ACC112 (cell line): ENCODE results near the gene NIFK.

Source experiments
- H2AFZ ChIP-seq: fragments of 200-600 bp; sonication (generic); one replicate; pipeline ENCODE4 v1.6.0; 2017; ENCODE audit warnings: antibody characterized with exemption, low read length; ENCODE audit not compliant: unreplicated experiment
- H3K27ac ChIP-seq: fragments of 200-600 bp; sonication (generic); 2 replicates; pipeline ENCODE4 v1.5.1; 2014; ENCODE audit warnings: low read depth, mild to moderate bottlenecking, antibody characterized with exemption, low read length, moderate library complexity
- H3K27me3 ChIP-seq: fragments of 200-600 bp; sonication (generic); 2 replicates; pipeline ENCODE4 v1.6.1; 2014; ENCODE audit warnings: mild to moderate bottlenecking, antibody characterized with exemption, low read length, moderate library complexity, mixed read lengths; ENCODE audit not compliant: insufficient read depth
- H3K36me3 ChIP-seq: fragments of 200-600 bp; sonication (generic); 2 replicates; pipeline ENCODE4 v1.6.1; 2016; ENCODE audit warnings: mild to moderate bottlenecking, antibody characterized with exemption, low read length, moderate library complexity, mixed read lengths; ENCODE audit not compliant: insufficient read depth
- H3K4me1 ChIP-seq: fragments of 200-600 bp; sonication (generic); one replicate; pipeline ENCODE4 v1.6.1; 2016; ENCODE audit warnings: low read length, mixed read lengths; ENCODE audit not compliant: insufficient read depth, unreplicated experiment, control insufficient read depth
- H3K4me3 ChIP-seq: fragments of 200-600 bp; sonication (generic); 2 replicates; pipeline ENCODE4 v1.5.1; 2014; ENCODE audit warnings: mild to moderate bottlenecking, low read depth, low read length
- H3K79me2 ChIP-seq: fragments of 200-600 bp; sonication (generic); one replicate; pipeline ENCODE4 v1.6.0; 2016; ENCODE audit warnings: low read length; ENCODE audit not compliant: control insufficient read depth, unreplicated experiment, insufficient read depth

The NIFK gene

DNA sequence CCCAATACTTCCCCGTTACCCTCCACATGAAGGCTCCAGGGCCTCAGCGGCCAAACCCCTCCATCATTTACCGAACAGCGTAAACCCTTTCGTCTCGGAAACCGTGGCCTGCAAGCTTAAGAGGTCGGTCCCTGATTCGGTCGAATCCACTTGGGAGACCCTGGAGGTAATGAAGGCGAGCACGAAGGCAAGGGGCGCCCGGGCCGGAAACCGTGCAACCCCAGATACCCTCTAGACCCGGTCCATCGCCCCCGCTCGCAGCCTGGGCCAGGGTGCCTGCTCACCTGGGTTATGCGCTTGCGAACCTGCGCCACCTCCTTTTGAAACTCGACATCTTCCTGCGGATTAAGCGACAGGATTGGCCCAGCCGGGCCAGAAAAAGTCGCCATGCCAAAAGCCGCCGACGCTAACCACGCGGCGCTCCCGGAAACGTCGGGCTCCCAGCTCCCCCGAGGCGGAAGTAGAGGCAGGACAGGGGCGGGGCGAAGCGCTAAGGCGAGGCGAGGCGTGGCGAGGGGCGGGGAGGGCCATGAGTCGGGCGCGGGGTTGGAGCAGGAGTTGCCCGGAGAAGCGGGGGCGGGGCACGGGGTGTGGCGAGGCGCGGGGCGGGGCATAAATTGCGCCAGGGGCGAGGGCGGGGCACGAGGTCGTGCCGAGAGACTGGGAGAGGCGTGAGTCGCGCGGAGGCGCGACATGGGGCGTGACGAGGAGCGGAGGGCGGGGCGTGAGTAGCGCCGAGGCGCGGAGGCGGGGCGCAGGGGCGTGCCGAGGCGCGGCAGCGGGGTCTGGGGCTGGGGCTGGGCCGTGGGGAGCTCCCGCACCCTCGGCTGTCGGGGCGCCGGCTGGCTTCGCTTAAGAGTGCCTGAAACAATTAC is at the start of gene NIFK:
Gene NIFK, minus strand, starts transcription at position 414 of the 875 bp plus-strand sequence. Its CDS starts 25 bp downstream, at position 389.
- H2AFZ ChIP-seq, result peak within 1 kb of the TSS; percentile 72

DNA sequence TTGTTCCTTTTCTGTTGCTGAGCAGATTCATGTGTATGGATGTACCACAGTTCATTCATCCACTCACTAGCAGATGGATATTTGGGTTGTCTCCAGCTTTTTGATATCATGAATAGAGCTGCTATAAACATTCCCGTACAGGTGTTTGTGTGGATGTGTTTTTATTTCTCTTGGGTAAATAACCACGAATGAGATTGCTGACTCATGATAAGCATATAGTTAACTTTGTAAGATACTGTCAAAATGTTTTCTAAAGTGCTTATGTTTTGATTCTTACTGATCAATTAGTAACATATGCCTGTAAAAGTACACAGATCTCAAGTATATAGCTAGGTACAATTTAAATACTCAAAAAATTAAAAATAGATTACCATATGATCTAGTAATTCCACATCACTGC is 46.5 kb upstream of the NIFK start:
- Histone ChIP-seq H2AFZ (no peak overlapping the region), H3K79me2 (no peaks in the 10 kb centered on the region), H3K4me3 (no peak overlapping the region), H3K36me3 (no peaks in the 10 kb centered on the region), H3K4me1 (peaks cover 1% of the 10 kb centered on the region), H3K27ac (no peak overlapping the region), H3K27me3 (peaks cover 43% of the 10 kb centered on the region)

More for the DNA sequence above, at the start of gene NIFK:
- Histone ChIP-seq H3K27ac (peak within 1 kb of the TSS; percentile 18), H3K4me1 (peaks cover 9% of the 10 kb centered on the region), H3K79me2 (peaks cover 38% of the 10 kb centered on the region), H3K36me3 (peaks cover 9% of the 10 kb centered on the region), H3K27me3 (no peaks in the 10 kb centered on the region), H3K4me3 (peak within 1 kb of the TSS; percentile 89)

DNA sequence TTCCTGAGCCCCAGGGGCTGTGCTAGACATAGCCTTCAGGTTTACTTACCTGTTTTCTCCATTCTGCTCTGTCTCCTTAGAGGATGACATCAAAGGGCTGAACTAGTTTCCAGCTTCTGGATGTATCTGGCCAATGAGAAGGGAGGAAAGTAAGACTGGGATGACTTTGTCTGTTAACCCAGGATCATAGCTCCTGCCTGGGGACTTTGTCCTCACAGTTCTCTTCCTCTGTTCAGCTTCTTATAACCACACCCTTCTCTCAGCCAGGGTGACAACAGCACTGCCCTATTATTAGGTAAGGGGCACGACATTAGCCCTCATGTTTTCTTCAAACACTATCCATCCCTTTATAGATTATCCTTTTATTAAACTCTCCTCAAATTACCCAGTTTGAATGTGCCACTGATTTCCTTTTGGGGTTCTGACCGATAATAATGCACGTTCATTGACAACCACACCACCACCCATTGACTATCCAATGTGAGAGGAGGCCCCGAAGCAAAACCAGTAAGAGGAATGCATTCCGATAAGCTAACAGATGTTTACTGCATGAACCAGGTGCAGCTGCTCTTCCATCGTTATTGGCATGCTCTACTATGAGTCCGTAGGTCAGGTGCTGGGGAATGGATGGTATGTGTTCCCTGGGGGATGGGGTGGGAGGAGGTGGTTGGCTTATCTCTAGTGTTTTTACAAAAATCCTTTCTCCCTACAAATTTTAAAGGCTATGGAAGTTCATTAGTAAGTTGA is 42.2 kb upstream of the NIFK start:
- no peaks in the 10 kb centered on the region for H3K79me2 ChIP-seq
- peaks cover 20% of the 10 kb centered on the region for H3K27me3 ChIP-seq
- no peak overlapping the region for H3K4me3 ChIP-seq
- H3K4me1 ChIP-seq, result peaks cover 23% of the 10 kb centered on the region
- H3K36me3 ChIP-seq, result no peaks in the 10 kb centered on the region
- no peak overlapping the region for H2AFZ ChIP-seq
- H3K27ac ChIP-seq, result no peak overlapping the region

DNA sequence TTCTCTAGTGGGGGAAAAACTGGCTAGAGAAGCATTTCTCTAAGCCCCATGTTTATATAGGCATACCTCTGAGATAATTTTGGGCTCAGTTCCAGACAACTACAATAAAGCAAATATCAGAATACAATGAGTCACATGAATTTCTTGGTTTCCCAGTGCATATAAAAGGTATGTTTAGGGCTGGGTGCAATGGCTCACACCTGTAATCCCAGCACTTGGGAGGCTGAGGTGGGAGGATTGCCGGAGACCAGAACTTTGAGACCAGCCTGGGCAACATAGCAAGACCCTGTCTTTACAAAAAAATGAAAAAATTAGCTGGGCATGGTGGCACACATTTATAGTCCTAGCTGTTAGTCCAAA is 41.0 kb upstream of the NIFK start:
- no peak overlapping the region for H3K27ac ChIP-seq
- H3K79me2 ChIP-seq, result no peaks in the 10 kb centered on the region
- H2AFZ ChIP-seq, result no peak overlapping the region
- peaks cover 8% of the 10 kb centered on the region for H3K27me3 ChIP-seq
- H3K36me3 ChIP-seq, result no peaks in the 10 kb centered on the region
- H3K4me3 ChIP-seq, result no peak overlapping the region
- peaks cover 23% of the 10 kb centered on the region for H3K4me1 ChIP-seq

DNA sequence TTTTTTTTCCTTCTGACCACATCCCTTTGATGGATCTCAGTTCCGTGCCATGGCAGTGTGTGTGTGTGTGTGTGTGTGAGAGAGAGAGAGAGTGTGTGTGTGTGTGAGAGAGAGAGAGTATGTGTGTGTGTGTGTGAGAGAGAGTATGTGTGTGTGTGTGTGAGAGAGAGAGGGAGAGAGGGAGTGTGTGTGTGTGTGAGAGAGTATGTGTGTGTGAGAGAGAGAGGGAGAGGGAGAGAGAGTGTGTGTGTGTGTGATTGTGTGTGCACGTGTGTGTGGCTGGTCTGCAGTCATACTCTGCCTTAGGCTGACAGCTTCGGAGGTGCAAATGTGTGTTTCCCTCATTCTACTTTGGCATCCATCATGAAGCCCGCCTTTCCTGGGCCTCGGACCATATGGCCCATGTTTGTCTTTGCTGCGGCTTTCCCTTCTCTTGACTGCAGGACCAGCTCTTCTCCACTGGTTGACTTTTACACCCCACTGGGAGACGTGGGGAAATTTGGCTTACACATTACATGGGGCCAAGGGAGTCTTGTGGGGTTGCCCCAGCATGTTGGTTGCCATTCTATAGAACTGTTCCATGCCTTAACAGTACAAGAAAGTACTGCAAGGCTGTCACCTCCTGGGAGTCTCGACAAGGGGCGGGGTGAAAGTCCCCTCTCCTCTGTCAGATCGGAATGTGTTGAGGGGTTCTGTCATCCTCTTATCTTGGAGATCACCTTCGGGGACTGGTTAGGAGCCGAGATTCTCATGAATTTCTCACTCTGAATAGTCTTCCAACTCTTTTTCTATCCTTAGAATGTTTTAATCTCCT is 40.4 kb upstream of the NIFK start:
- H3K4me3 ChIP-seq, result no peak overlapping the region
- H3K27me3 ChIP-seq, result peaks cover 5% of the 10 kb centered on the region
- H3K4me1 ChIP-seq, result peaks cover 23% of the 10 kb centered on the region
- H3K79me2 ChIP-seq, result no peaks in the 10 kb centered on the region
- H3K27ac ChIP-seq, result no peak overlapping the region
- no peaks in the 10 kb centered on the region for H3K36me3 ChIP-seq
- no peak overlapping the region for H2AFZ ChIP-seq

DNA sequence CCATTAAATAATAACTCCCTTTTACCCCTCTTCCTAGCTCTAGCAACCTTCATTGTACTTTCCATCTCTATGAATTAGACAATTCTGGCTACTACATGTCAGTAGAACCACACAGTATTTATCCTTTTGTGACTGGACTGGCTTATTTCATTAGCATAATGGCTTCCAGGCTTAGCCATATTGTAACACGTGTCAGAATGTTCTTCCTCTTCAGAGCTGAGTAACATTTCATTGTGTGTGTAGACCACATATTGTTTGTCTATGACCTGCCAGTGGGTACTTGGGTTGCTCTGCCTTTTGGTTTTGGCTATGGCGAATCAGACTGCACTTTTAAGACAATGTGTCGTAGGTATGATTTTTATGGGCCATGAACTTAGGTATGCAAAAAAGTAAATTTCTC is 39.7 kb upstream of the NIFK start:
- Histone ChIP-seq H3K4me3 (no peak overlapping the region), H3K27ac (no peak overlapping the region), H3K79me2 (no peaks in the 10 kb centered on the region), H3K4me1 (peaks cover 23% of the 10 kb centered on the region), H3K36me3 (no peaks in the 10 kb centered on the region), H3K27me3 (peaks cover under 1% of the 10 kb centered on the region; the same call in 1 of the 2 replicates), H2AFZ (no peak overlapping the region)

DNA sequence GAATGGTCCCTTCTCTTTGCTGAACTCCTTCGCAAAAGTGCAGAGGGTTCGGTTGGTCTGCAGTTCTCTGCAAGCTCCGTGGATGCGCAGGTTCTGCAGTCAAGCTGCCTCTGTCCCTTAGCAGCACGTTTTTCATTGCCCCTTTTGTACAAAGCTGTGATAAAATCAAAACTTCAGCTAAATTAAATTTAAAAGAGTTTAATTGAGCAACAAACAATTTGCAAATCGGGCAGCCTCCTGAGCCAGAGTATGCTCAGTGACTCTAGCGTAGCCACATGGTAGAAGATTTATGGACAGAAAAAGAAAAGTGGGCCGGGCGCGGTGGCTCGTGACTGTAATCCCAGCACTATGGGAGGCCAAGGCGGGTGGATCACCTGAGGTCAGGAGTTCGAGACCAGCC is 37.6 kb upstream of the NIFK start:
- no peak overlapping the region for H3K27ac ChIP-seq
- no peaks in the 10 kb centered on the region for H3K36me3 ChIP-seq
- H2AFZ ChIP-seq, result no peak overlapping the region
- H3K4me3 ChIP-seq, result no peak overlapping the region
- no peaks in the 10 kb centered on the region for H3K27me3 ChIP-seq
- H3K79me2 ChIP-seq, result no peaks in the 10 kb centered on the region
- peaks cover 23% of the 10 kb centered on the region for H3K4me1 ChIP-seq

DNA sequence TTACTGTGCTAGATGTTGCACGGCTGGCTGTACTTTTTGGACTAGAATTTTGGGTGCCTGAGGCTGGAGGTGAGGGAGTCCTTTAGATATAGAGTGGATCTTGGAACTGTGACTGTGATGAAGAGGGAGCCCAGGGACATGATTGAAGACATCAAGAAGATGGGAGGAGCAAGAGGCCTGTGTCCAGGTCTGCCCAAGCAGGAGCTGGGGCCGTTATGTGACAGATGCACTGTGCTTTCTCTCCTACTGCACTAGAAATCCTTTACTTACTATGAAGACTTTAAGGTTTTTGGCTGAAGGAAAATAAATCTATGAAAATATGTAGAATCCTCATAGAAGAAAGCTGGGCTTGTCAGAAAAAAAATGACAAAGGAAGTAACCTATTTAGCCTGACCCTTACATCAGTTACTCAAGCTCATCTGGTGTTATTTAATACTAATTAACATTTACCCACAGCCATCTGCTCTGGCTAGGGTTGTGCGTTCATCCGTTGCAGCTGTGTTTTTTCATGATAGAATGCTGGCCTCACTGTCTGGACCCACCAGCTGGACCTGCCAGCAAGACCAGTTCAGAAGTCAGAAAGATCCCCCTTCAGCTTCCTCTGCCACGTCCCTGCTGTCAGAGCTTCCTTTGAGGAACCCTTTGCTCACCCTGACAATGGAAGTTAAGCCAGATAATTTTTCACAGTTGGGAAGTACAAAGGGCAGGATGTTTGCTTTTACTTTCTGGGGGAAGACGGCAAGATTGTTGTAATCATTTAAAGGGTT is 35.5 kb upstream of the NIFK start:
- Histone ChIP-seq H3K4me1 (peaks cover 11% of the 10 kb centered on the region), H3K36me3 (no peaks in the 10 kb centered on the region), H2AFZ (no peak overlapping the region), H3K79me2 (no peaks in the 10 kb centered on the region), H3K27me3 (no peaks in the 10 kb centered on the region), H3K27ac (no peak overlapping the region), H3K4me3 (no peak overlapping the region)

DNA sequence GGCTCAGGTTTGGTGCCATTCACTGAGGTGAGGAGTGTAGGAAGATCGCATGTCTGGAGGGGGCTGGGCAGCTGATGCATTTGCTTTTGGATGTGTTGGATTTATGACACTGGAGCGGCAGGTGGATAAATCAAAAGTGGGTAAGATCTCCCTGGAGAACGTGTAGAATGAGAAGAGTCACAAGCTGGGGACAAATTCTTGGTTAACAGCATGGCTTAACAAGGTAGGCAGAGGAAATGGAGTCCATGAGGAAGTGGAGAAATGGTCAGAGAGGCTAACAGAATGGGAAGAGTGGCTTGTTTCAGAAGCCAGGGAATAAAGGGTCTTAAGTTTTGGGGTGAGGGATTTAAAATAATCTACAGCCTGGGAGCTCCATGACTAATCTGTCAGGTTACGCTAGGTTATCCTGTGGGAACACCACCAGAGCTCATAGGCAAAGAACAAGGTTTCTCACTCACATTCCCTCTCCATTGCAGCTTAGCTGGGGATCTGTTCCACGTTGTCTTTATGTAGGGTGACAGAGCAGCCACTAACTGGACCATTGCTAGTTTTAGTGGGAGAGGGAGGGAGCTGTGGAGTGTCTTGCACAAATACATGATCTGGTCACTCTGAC is 31.6 kb upstream of the NIFK start:
- no peaks in the 10 kb centered on the region for H3K79me2 ChIP-seq

More for the DNA sequence above, 31.6 kb upstream of the NIFK start:
- Histone ChIP-seq H2AFZ (no peak overlapping the region), H3K27ac (no peak overlapping the region), H3K4me3 (no peak overlapping the region), H3K27me3 (no peaks in the 10 kb centered on the region), H3K4me1 (no peaks in the 10 kb centered on the region), H3K36me3 (peaks cover 13% of the 10 kb centered on the region)
